NCI-H2029 treated with DMSO at 0.1 percent for 48 hours (cell line): ENCODE measurements around the gene PROC.
"Not testable (repeated sequence)": the region's sequence is repeated elsewhere in the genome, so short reads cannot be mapped to it uniquely, and the experiment has no call there.

Experiments used
- DNase-seq: peaks from one replicate; lab custom pipeline; 2025; lab: John Stamatoyannopoulos, UW

PROC gene

GRCh38 chr2:127427376-127428056, 9.3 kb downstream of the PROC start:
- no peak for DNase-seq

GRCh38 chr2:127428057-127428814, 10.0 kb downstream of the PROC start:
- DNase-seq, result no peak

GRCh38 chr2:127428815-127429109, 10.5 kb downstream of the PROC start:
- no peak for DNase-seq

- DNase-seq, result no peak
Measured at GRCh38 chr2:127429291-127429690, 11.1 kb downstream of the PROC start.

- no peak for DNase-seq
Measured at GRCh38 chr2:127429844-127430425, 11.7 kb downstream of the PROC start.

GRCh38 chr2:127431408-127432023, 13.3 kb downstream of the PROC start:
- no peak for DNase-seq

- DNase-seq, result no peak
Measured at GRCh38 chr2:127434515-127434914, 16.3 kb downstream of the PROC start.

- DNase-seq, result no peak
Measured at GRCh38 chr2:127437056-127437455, 18.8 kb downstream of the PROC start.

- DNase-seq, result no peak
Measured at GRCh38 chr2:127437781-127438726, 19.8 kb downstream of the PROC start.

- no peak for DNase-seq
Measured at GRCh38 chr2:127439343-127439742, 21.1 kb downstream of the PROC start.

- DNase-seq, result no peak
Measured at GRCh38 chr2:127448526-127448925, 30.3 kb downstream of the PROC start.

GRCh38 chr2:127449414-127449813, 31.2 kb downstream of the PROC start:
- no peak for DNase-seq

- DNase-seq, result no peak
Measured at GRCh38 chr2:127449898-127450297, 31.7 kb downstream of the PROC start.

GRCh38 chr2:127451981-127452380, 33.8 kb downstream of the PROC start:
- no peak for DNase-seq

- not testable (repeated sequence) for DNase-seq
Measured at GRCh38 chr2:127452423-127452822, 34.2 kb downstream of the PROC start.

GRCh38 chr2:127453013-127453391, 34.8 kb downstream of the PROC start:
- no peak for DNase-seq

- no peak for DNase-seq
Measured at GRCh38 chr2:127453392-127454171, 35.4 kb downstream of the PROC start.

GRCh38 chr2:127454595-127455565, 36.7 kb downstream of the PROC start:
- no peak for DNase-seq

GRCh38 chr2:127455566-127456493, 37.6 kb downstream of the PROC start:
- DNase-seq, result no peak
